ENCODE results near the gene BICRA.

DNA sequence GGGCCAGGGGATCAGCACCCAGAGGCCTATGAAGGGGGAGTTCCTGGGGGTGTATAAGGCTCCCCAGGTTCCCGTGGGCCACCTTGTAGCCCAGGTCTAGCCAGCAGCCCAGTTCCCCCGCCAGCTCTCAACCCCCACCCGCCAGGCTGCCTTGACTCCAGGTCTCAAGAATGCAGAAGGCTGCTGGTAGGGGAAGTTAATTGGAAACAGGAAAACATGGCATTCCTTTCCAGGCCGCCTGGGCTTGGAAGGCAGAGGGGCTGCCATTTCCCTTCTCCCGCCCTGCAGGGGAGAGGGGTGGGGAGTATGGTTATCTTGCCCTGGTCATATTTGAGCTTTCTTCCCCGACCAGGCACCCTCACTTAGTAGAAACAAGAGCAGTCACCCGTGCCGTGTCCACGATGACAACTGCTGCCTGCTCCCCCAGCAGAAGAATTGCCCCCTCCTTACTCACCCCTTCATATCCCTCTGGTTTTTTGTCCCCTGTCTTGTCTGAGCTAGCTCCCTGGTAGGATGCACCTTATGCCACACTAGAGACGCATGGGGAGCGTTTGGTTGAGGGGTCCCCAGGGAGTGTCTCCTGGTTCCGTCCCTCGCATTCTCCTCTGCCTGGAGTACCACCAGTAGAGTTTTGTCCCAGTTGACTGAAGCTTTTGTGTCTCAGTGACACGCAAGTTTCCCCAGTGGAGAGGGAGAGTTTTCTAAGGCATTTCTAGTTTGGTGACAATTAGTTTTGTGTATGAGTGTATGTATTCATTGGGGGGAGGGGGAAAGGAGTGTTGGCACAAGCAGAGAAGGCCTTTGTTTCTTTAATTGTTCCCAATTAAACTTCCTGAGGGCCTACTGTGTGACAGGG is 4.5 kb downstream of the BICRA start:
- TF ChIP-seq, protein P1, sequence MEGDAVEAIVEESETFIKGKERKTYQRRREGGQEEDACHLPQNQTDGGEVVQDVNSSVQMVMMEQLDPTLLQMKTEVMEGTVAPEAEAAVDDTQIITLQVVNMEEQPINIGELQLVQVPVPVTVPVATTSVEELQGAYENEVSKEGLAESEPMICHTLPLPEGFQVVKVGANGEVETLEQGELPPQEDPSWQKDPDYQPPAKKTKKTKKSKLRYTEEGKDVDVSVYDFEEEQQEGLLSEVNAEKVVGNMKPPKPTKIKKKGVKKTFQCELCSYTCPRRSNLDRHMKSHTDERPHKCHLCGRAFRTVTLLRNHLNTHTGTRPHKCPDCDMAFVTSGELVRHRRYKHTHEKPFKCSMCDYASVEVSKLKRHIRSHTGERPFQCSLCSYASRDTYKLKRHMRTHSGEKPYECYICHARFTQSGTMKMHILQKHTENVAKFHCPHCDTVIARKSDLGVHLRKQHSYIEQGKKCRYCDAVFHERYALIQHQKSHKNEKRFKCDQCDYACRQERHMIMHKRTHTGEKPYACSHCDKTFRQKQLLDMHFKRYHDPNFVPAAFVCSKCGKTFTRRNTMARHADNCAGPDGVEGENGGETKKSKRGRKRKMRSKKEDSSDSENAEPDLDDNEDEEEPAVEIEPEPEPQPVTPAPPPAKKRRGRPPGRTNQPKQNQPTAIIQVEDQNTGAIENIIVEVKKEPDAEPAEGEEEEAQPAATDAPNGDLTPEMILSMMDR (conservative IDR thresholded peaks at IDR 0.05), result no peak
- TF ChIP-seq EZH2 (IDR thresholded peaks at IDR 0.05; ENCODE audit: low read depth), result no peak
